T follicular helper cell (primary cell): ENCODE data around the gene TTC7B.

Source experiments
- DNase-seq: peaks from one replicate; pipeline ENCODE4 v3.0.0-alpha.2; 2020; ENCODE audit warnings: low read depth

The TTC7B gene

GRCh38 chr14:90599748-90600507 lies 216.3 kb downstream of the TTC7B start:
- DNase-seq: no peak

- no peak for DNase-seq
These were observed 216.9 kb downstream of the TTC7B start for GRCh38 chr14:90599339-90599738.

GRCh38 chr14:90597961-90598360 lies 218.3 kb downstream of the TTC7B start:
- no peak for DNase-seq

DNA sequence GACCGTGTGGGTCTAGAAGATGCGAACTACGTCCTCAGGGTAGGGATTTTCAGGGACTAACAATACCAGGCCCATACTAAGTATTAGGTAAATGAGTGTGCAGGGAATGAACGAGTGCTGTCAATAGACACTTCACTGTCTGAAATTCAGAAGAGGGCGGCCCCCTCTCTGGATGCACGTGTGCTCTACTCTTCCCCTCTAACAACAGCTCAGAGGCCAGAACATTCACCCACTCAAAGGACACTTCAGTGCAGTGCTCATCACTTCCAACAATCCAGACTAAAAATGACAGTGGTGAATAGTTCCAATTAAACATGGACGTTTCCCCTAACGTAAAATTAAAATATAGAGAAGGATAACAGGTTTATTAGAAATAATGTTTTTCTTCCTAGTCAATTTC lies 219.5 kb downstream of the TTC7B start:
- DNase-seq: no peak

DNA sequence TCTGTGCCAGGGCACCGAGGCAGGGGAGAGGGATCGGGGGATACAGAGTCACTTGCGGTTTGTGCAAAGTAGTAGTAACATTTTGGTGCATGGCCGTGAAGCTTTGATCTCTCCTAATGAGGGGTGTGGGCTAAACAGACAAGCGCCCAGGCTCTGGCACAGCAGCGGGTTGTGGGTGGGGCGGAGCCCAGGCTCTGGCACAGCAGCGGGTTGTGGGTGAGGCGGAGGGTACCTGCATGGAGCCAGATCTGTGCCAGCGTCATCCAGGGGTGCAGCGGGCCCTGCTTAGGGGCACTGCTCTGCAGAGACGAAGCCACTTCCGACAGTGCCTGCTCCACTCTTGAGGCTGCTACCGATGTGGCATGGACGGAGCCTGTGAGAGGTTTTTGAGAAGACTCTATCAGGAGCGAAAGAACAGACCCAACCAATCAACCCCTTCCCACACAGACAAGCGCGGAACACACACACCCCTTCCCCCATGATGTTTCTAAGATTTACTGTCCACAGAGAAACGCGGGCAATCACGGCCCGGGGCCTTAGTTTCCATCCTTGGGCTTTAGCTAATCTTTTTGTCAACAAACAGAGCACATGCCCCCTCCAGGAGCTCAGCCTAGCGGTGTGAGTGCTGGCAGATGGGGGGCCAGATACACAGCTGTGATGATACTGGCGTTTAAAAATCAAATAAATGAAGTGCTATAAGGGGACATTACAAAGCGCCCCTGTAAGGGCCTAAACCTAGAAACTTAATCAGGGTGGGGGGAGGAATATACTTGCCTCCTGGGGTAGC lies 222.8 kb downstream of the TTC7B start:
- no peak for DNase-seq

DNA sequence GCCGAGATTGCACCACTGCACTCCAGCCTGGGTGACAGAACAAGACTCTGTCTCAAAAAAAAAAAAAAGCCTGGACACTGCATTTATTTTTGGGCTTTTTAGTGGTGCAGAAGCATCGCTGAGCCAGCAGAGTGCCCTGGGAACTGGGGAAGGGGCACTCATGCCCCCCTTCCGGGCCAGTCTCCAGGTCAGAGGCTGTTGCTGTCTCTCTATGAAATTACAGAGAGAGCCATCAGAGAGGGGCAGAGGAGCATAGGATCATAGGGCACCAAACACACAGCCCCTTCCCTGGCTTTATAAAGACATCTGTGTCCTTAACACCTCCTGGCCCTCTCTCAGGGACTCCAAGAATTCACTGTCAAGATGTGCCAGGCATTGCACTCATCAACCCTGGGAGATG lies 223.6 kb downstream of the TTC7B start:
- no peak for DNase-seq

GRCh38 chr14:90587918-90588317 lies 228.3 kb downstream of the TTC7B start:
- no peak for DNase-seq

DNA sequence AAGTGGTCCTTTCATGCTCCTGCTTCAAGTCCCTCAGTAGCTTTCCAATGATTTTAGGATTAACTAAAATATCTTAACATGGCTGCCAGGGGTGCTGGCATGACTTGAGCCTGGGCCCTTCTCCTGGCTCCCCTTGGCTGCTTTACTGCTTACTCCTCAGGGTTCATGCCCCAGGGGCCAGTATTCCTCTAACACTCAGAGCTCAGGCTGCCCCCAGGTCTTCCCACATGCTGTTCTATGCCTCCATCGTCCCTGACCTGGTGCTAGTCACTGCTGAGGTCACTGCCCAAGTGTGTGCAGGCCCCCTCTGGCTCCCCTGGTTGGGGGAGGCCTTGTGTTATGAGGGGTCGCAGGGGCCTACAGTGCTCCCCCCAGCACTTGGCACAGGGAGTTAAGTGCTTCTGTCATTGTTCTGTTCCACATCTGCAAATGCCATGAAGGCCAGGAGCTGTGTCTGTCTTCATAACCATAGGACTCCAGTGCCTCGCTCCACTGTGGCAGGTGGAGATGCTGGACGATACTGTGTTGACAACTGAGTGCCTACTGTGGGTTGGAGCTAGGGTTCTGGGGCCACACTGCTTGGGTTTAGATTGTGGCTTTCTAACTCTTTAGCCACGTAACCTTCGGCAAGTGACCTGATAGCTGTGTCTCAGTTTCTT lies 228.8 kb downstream of the TTC7B start:
- DNase-seq: no peak

DNA sequence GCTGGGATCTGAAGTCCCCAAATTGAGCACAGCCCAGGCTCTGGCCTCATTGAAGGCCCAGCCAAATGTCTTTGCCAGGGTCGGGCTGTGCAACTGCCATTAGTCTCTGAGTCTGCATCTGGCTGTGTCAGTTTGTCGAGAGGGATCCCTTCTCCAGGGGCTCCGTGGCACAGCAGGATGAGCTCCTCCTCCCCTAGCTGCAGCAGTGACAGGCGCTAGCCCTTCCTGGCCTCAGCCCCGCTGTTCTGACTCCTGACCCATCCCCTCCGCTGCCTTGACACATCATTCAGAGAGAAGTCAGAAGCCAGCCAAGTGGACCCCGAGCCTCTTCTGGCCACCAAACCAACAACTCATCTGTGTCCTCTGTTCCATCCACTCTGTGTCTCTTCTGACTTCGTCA lies 231.1 kb downstream of the TTC7B start:
- DNase-seq: no peak

- DNase-seq: no peak
These were observed 232.2 kb downstream of the TTC7B start for GRCh38 chr14:90583916-90584605.

DNA sequence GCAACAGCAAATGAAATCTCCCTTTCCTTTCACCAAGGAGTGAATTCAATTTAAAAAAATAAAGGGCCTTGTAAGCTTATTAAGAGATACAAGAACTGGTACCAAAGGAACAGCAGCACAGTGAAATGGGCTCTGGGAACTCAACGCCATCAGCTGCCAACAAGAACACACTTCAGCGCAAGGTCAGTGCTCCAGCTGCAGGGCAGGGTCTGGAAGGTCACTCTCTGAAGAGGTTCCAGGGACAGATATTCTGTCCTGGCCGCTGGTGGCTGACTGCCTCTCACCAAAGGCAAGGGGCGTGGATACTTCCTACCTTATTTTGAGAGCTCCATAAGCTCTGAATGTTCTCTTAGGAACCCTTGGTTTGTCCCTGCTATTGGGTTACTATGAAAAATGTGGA lies 232.8 kb downstream of the TTC7B start:
- no peak for DNase-seq

DNA sequence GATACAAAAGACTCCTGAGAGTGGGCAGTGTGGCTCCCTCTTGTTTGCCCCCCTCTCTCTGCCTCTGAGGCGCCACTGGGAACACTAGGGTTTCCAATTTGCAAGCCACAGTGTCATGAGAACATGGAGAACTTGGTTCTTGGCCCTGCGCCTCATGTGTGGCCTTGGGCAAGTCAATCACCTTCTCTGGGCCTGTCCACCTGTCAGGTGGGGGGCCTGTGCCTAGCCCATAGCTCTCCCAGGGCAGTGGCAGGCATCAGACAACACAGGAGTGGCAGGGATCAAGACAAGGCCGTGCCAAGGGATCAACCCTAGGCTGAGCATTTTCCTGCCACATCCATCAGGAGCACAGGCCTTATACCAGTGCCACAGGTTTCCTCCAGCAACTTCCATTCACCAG lies 234.1 kb downstream of the TTC7B start:
- no peak for DNase-seq

DNA sequence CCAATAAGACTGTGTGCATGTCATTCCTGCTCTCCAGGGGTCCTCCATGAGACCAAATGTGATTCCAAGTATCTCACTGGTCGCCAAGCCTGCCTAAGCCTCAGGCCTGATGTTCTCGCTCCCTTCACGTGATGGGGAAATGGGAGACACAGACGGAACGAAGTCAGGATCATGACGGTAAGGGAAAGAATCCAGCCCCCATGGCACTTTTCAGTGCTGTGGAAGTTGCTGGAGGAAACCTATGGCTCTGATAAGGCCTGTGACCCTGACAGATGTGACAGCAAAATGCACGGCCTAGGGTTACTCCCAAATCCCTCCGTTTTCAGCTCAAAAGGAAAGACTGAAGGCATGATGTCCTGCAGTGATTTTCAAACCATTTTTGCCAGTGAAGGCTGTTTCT lies 234.5 kb downstream of the TTC7B start:
- DNase-seq: no peak

DNA sequence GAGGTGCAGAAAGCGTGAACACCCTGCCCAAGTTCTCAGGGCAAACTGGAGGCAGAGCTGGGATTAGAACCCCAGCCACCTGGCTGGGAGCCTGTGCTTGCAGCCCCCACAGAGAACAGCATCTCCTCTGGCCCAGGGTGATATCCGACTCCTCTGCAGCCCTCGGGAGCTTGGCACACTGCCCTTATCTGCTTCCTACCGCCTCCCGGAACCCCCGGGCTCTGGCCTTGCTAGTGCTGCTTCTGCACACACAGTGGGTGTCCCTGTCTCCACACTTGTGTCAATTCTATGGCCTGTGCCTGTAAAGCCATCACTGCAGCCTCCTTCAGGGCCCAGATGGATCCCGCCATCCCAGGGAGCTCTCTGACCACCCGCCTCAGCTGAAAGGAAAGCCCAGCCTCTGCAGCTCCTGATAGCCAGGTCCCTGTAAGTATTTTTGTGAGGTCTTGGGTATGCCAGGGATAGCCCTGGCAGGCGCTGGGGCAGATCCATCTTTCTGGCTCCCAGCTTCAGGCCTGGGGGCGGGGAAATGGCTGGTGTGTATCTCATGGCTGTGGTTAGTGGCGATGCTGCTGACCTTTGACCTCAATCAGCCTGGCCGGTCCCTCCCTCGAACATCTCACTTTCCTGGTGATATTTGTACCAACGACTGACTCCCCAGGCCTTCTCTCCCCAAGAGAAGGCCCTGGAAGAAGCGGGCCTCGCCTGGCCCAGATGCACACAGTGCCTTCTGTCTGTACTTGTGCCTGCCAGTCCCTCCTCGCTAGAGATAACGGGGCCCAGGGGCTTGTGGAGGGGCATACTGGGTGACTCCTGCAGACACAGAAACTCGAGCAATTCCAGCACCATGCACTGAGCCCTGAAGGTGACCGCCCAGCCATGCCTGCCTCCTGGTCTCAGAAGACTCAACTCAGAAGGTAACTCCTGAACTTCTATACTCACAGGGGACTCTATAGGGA lies 235.6 kb downstream of the TTC7B start:
- no peak for DNase-seq

GRCh38 chr14:90579816-90580215 lies 236.4 kb downstream of the TTC7B start:
- no peak for DNase-seq

GRCh38 chr14:90579088-90579487 lies 237.1 kb downstream of the TTC7B start:
- DNase-seq: no peak

DNA sequence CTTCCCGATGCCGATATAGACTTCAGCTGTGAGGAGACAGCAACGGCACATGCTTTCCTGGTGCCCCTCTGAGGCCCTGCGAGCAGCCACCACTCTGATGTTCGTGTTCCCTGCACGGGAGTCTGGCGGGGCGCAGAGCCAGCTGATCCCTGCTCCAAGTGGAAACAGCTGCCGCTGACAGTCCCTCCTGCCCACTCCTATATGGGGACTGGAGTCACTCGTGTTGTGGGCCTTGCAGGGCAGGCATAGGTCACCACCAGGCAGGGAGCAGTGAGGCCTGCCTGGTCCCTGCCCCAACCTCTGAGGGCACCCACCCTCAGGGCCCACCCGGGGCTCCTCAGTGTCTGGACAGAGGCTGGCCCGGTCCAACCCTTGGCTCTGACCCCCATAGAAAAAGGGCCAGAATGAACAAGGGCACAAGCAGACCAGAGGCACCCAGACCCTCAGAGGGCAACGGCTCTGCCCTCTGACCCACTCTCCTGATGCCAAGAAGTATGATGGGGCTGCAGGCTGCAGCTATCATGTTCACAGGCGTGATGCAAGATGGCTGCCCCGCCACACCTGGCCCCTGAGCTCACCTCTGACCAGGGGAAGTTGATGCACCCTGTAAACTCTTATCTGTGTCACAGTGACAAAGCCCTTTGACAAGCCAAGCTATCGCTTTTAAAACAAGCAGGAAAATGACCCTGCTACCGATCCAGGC lies 237.8 kb downstream of the TTC7B start:
- no peak for DNase-seq

GRCh38 chr14:90577661-90578282 lies 238.5 kb downstream of the TTC7B start:
- DNase-seq: no peak

DNA sequence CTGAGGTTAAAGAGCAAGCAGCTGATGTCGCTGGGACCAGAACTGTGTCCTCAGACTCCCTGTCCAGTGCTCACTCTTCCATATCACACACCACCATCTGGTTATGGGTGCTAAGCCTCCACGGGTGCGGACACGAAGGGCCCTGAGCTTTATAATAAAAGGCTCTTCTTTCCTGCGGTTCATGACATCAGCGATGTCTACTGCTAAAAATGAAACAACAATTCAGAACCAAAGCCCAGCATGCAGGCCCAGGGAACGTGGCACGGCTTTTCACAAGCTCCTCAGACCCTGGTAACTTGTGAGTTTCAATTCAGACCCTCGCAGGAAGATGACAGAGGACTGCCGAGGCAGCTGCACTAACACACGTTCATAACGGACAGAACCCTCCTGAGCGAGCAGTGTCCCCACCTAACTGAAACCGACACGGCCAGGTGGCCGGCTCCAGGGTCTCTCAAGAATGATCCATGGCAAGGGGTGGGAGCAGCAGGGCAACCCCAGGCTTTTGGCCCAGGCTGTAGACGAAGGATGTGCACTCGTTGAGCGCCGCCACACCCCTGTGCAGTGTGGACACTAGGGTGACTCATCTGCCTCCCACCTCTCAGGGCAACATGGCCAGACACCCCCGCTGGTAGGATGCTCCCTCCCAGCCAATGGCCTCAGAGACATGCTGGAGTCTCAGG lies 239.1 kb downstream of the TTC7B start:
- DNase-seq: no peak
